ENCODE data around the gene ARHGAP40.

Gene ARHGAP40

GRCh38 chr20:38566036-38566598, 35.5 kb upstream of the ARHGAP40 start:
- Histone ChIP-seq H3K4me2 (ENCODE audit: low read length) (no peak overlapping the region), H3K4me3 (ENCODE audit: low read depth, low read length) (no peak overlapping the region), H3K36me3 (ENCODE audit: control insufficient read depth, insufficient read depth, low read length) (no peaks in the 10 kb centered on the region), H3K79me2 (no peaks in the 10 kb centered on the region), H3K9me3 (ENCODE audit: control insufficient read depth, low read length) (no peaks in the 10 kb centered on the region), H2AFZ (no peak overlapping the region), H3K27me3 (ENCODE audit: control insufficient read depth, insufficient read depth, low read length) (no peaks in the 10 kb centered on the region), H3K9ac (no peak overlapping the region), H3K4me1 (no peaks in the 10 kb centered on the region), H3K27ac (no peak overlapping the region)
- no peak for TF ChIP-seq CTCF (IDR thresholded peaks at IDR 0.05)

- Histone ChIP-seq H3K9ac (no peak overlapping the region), H3K27me3 (ENCODE audit: control insufficient read depth, insufficient read depth, low read length) (no peaks in the 10 kb centered on the region), H3K27ac (no peak overlapping the region), H3K4me2 (ENCODE audit: low read length) (no peak overlapping the region), H3K79me2 (no peaks in the 10 kb centered on the region), H2AFZ (no peak overlapping the region), H3K9me3 (ENCODE audit: control insufficient read depth, low read length) (no peaks in the 10 kb centered on the region), H3K4me1 (no peaks in the 10 kb centered on the region), H3K4me3 (ENCODE audit: low read depth, low read length) (no peak overlapping the region), H3K36me3 (ENCODE audit: control insufficient read depth, insufficient read depth, low read length) (no peaks in the 10 kb centered on the region)
- no peak for TF ChIP-seq CTCF (IDR thresholded peaks at IDR 0.05)
Observed at GRCh38 chr20:38569747-38570525, 31.7 kb upstream of the ARHGAP40 start.

GRCh38 chr20:38573413-38573812, 28.2 kb upstream of the ARHGAP40 start:
- H3K4me3 ChIP-seq (ENCODE audit: low read depth, low read length): no peak overlapping the region
- no peak overlapping the region for H3K9ac ChIP-seq
- no peak for TF ChIP-seq CTCF (IDR thresholded peaks at IDR 0.05)
- H3K79me2 ChIP-seq: no peaks in the 10 kb centered on the region
- no peaks in the 10 kb centered on the region for H3K4me1 ChIP-seq
- H2AFZ ChIP-seq: no peak overlapping the region
- no peaks in the 10 kb centered on the region for H3K36me3 ChIP-seq (ENCODE audit: control insufficient read depth, insufficient read depth, low read length)
- no peaks in the 10 kb centered on the region for H3K9me3 ChIP-seq (ENCODE audit: control insufficient read depth, low read length)
- H3K4me2 ChIP-seq (ENCODE audit: low read length): no peak overlapping the region
- H3K27me3 ChIP-seq (ENCODE audit: control insufficient read depth, insufficient read depth, low read length): no peaks in the 10 kb centered on the region
- no peak overlapping the region for H3K27ac ChIP-seq

GRCh38 chr20:38579219-38579910, 22.2 kb upstream of the ARHGAP40 start:
- no peak overlapping the region for H3K4me2 ChIP-seq (ENCODE audit: low read length)
- no peak overlapping the region for H2AFZ ChIP-seq
- no peak overlapping the region for H3K9ac ChIP-seq
- TF ChIP-seq CTCF (IDR thresholded peaks at IDR 0.05): no peak
- no peaks in the 10 kb centered on the region for H3K79me2 ChIP-seq
- H3K36me3 ChIP-seq (ENCODE audit: control insufficient read depth, insufficient read depth, low read length): no peaks in the 10 kb centered on the region
- no peaks in the 10 kb centered on the region for H3K4me1 ChIP-seq
- H3K27me3 ChIP-seq (ENCODE audit: control insufficient read depth, insufficient read depth, low read length): no peaks in the 10 kb centered on the region
- H3K9me3 ChIP-seq (ENCODE audit: control insufficient read depth, low read length): no peaks in the 10 kb centered on the region
- H3K4me3 ChIP-seq (ENCODE audit: low read depth, low read length): no peak overlapping the region
- H3K27ac ChIP-seq: no peak overlapping the region
